ENCODE measurements around the gene CCDC138.

The CCDC138 gene

DNA sequence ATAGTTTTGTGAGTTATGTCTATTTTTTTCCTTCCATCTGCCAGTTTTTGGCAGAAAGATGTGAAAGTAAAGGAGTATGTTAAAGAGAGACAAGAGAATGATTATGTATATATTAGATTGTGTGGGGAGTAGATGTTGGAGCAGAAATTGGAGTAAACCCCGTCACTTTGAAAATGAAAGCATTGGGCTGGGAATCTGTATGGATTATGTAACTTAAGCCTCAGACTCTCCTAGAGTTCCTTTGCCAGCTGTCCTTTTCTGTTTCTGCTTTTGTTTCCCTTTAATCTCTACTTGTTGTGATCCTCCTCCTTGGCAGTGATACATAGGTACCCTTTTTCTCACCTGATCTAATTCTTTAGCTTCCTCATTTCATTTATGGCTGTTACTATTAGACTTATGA, 19.2 kb downstream of the CCDC138 start:
- FAIRE-seq, result no peak
- TF ChIP-seq POLR2AphosphoS5 (IDR thresholded peaks at IDR 0.05; ENCODE audit: low read depth, low read length) (no peak), TAF1 (IDR thresholded peaks at IDR 0.05; ENCODE audit: low read depth, low read length) (no peak), SPI1 (IDR thresholded peaks at IDR 0.05; ENCODE audit: low read depth, low read length) (no peak), POLR2A (IDR thresholded peaks at IDR 0.05; ENCODE audit: low read depth, low read length) (no peak), PAX5 (IDR thresholded peaks at IDR 0.05; ENCODE audit: insufficient read depth, low read length, severe bottlenecking) (no peak), POU2F2 (IDR thresholded peaks at IDR 0.05; ENCODE audit: low read depth, low read length) (no peak)
- no peak for DNase-seq (ENCODE audit: insufficient read length, low spot score)

DNA sequence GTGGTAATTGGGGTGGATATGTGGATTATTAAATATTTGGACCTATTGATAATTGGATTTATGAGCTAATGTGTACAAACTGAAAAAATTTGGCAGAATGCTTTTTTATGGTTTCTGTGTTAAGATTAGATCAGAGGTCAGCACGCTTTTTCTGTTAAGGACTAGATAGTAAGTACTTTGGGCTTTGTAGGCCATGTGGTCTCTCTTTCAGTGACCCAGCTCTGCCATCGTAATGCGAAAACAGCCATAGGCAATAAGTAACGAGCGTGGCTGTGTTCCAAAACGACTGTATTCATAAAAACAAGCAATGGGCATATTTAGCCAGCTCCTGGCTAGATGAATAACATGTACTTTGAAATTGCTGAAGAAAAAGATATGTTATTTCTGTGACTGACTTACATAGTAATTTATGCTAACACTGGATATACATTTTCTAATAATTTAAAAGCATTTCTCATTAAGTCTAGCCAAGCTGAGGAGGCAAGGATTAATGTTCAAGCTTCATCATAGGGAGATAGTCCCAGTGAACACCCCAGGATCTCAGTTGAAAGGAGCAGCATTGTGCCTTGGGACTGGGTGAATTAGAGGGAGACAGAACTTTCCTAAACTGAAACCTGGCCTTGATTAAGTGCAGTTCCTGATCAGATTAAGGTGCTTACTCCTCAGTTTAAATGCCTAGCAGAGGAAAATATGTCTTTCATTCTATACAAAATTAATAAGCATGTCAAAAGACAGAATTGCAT, 20.0 kb downstream of the CCDC138 start:
- DNase-seq (ENCODE audit: insufficient read length, low spot score), result no peak
- no peak for FAIRE-seq
- TF ChIP-seq POU2F2 (IDR thresholded peaks at IDR 0.05; ENCODE audit: low read depth, low read length), result no peak
- no peak for TF ChIP-seq PAX5 (IDR thresholded peaks at IDR 0.05; ENCODE audit: insufficient read depth, low read length, severe bottlenecking)
- TF ChIP-seq POLR2AphosphoS5 (IDR thresholded peaks at IDR 0.05; ENCODE audit: low read depth, low read length), result no peak
- TF ChIP-seq SPI1 (IDR thresholded peaks at IDR 0.05; ENCODE audit: low read depth, low read length), result no peak
- TF ChIP-seq TAF1 (IDR thresholded peaks at IDR 0.05; ENCODE audit: low read depth, low read length), result no peak
- no peak for TF ChIP-seq POLR2A (IDR thresholded peaks at IDR 0.05; ENCODE audit: low read depth, low read length)

- no peak for TF ChIP-seq SPI1 (IDR thresholded peaks at IDR 0.05; ENCODE audit: low read depth, low read length)
- no peak for TF ChIP-seq POLR2A (IDR thresholded peaks at IDR 0.05; ENCODE audit: low read depth, low read length)
- TF ChIP-seq PAX5 (IDR thresholded peaks at IDR 0.05; ENCODE audit: insufficient read depth, low read length, severe bottlenecking), result no peak
- TF ChIP-seq POU2F2 (IDR thresholded peaks at IDR 0.05; ENCODE audit: low read depth, low read length), result no peak
- no peak for TF ChIP-seq TAF1 (IDR thresholded peaks at IDR 0.05; ENCODE audit: low read depth, low read length)
- DNase-seq (ENCODE audit: insufficient read length, low spot score), result no peak
- no peak for FAIRE-seq
Measured at GRCh38 chr2:108809936-108810335, 23.4 kb downstream of the CCDC138 start.

DNA sequence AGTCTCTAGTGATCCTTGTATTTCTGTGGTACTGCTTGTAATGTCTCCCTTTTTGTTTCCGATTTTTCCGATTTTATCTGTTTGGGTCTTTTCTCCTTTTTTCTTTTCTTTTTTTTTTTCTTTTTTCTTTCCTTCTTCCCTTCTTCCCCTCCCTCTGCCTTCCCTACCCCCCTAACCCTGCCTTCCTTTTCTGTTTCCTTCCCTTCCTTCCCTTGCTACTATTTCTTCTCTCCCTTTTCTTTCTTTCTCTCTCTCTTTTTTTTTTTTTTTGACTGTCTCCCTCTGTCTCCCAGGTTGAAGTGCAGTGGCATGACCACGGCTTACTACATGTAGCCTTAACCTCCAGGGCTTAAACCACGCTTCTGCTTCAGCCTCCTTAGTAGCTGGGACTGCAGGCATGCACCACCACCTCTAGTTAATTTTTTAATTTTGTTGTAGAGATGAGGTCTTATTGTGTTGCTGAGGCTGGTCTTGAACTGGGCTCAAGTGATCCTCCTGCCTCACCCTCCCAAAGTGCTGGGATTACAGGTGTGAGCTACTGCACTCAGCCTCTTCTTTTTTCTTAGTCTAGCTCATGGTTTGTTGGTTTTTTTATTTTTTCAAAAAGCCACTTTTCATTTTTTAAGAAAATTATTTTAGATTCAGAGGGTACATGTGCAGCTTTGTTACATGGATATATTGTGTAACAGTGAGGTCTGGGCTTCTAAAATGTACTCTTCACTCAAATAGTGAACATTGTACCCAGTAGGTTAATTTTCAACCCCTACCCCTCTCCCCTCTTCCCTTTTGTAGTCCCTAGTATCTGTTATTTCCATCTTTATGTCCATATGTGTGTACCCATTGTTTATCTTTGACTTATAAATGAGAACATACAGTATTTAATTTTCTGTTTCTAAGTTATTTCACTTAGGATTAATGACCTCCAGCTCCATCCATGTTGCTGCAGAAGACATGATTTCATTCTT, 24.7 kb downstream of the CCDC138 start:
- DNase-seq (ENCODE audit: insufficient read length, low spot score) (no peak), FAIRE-seq (no peak)
- no peak for TF ChIP-seq SPI1 (IDR thresholded peaks at IDR 0.05; ENCODE audit: low read depth, low read length)
- no peak for TF ChIP-seq POLR2AphosphoS5 (IDR thresholded peaks at IDR 0.05; ENCODE audit: low read depth, low read length)
- TF ChIP-seq POLR2A (IDR thresholded peaks at IDR 0.05; ENCODE audit: low read depth, low read length), result no peak
- no peak for TF ChIP-seq PAX5 (IDR thresholded peaks at IDR 0.05; ENCODE audit: insufficient read depth, low read length, severe bottlenecking)
- TF ChIP-seq TAF1 (IDR thresholded peaks at IDR 0.05; ENCODE audit: low read depth, low read length), result no peak
- TF ChIP-seq POU2F2 (IDR thresholded peaks at IDR 0.05; ENCODE audit: low read depth, low read length), result no peak

GRCh38 chr2:108813732-108814131, 27.2 kb downstream of the CCDC138 start:
- no peak for FAIRE-seq
- no peak for DNase-seq (ENCODE audit: insufficient read length, low spot score)
- TF ChIP-seq POU2F2 (IDR thresholded peaks at IDR 0.05; ENCODE audit: low read depth, low read length) (no peak), SPI1 (IDR thresholded peaks at IDR 0.05; ENCODE audit: low read depth, low read length) (no peak), POLR2A (IDR thresholded peaks at IDR 0.05; ENCODE audit: low read depth, low read length) (no peak), PAX5 (IDR thresholded peaks at IDR 0.05; ENCODE audit: insufficient read depth, low read length, severe bottlenecking) (no peak), TAF1 (IDR thresholded peaks at IDR 0.05; ENCODE audit: low read depth, low read length) (no peak), POLR2AphosphoS5 (IDR thresholded peaks at IDR 0.05; ENCODE audit: low read depth, low read length) (no peak)

GRCh38 chr2:108820482-108820881, 33.9 kb downstream of the CCDC138 start:
- FAIRE-seq (no peak), DNase-seq (ENCODE audit: insufficient read length, low spot score) (no peak)
- TF ChIP-seq POLR2AphosphoS5 (IDR thresholded peaks at IDR 0.05; ENCODE audit: low read depth, low read length) (no peak), TAF1 (IDR thresholded peaks at IDR 0.05; ENCODE audit: low read depth, low read length) (no peak), POU2F2 (IDR thresholded peaks at IDR 0.05; ENCODE audit: low read depth, low read length) (no peak), POLR2A (IDR thresholded peaks at IDR 0.05; ENCODE audit: low read depth, low read length) (no peak), SPI1 (IDR thresholded peaks at IDR 0.05; ENCODE audit: low read depth, low read length) (no peak)

- TF ChIP-seq POLR2AphosphoS5 (IDR thresholded peaks at IDR 0.05; ENCODE audit: low read depth, low read length), result no peak
- TF ChIP-seq POU2F2 (IDR thresholded peaks at IDR 0.05; ENCODE audit: low read depth, low read length), result no peak
- TF ChIP-seq POLR2A (IDR thresholded peaks at IDR 0.05; ENCODE audit: low read depth, low read length), result no peak
- TF ChIP-seq TAF1 (IDR thresholded peaks at IDR 0.05; ENCODE audit: low read depth, low read length), result no peak
- no peak for TF ChIP-seq SPI1 (IDR thresholded peaks at IDR 0.05; ENCODE audit: low read depth, low read length)
- no peak for FAIRE-seq
- DNase-seq (ENCODE audit: insufficient read length, low spot score), result no peak
Measured at GRCh38 chr2:108823286-108823685, 36.7 kb downstream of the CCDC138 start.

- TF ChIP-seq PAX5 (IDR thresholded peaks at IDR 0.05; ENCODE audit: insufficient read depth, low read length, severe bottlenecking) (no peak), POU2F2 (IDR thresholded peaks at IDR 0.05; ENCODE audit: low read depth, low read length) (no peak), POLR2A (IDR thresholded peaks at IDR 0.05; ENCODE audit: low read depth, low read length) (no peak), TAF1 (IDR thresholded peaks at IDR 0.05; ENCODE audit: low read depth, low read length) (no peak), SPI1 (IDR thresholded peaks at IDR 0.05; ENCODE audit: low read depth, low read length) (no peak), POLR2AphosphoS5 (IDR thresholded peaks at IDR 0.05; ENCODE audit: low read depth, low read length) (no peak)
- FAIRE-seq (no peak), DNase-seq (ENCODE audit: insufficient read length, low spot score) (no peak)
Measured at GRCh38 chr2:108824316-108825070, 37.9 kb downstream of the CCDC138 start.

Measured in GM12891 (cell line).